ENCODE results near the gene STX1B.

- no peak for TF ChIP-seq JUN (IDR thresholded peaks at IDR 0.05; ENCODE audit: borderline replicate concordance, insufficient read depth, insufficient read length, low read depth)
- no peak for TF ChIP-seq CTCF (IDR thresholded peaks at IDR 0.05; ENCODE audit: extremely low read depth in 1 of 2, insufficient read depth in 1 of 2, low read depth in 1 of 2, low read length in 2 of 2)
- TF ChIP-seq EZH2 (IDR thresholded peaks at IDR 0.05; ENCODE audit: borderline replicate concordance, low read depth, low read length, severe bottlenecking) = no peak
- no peak for TF ChIP-seq POLR2A (IDR thresholded peaks at IDR 0.05; ENCODE audit: low read depth, low read length)
- no peak for TF ChIP-seq POLR2AphosphoS5 (IDR thresholded peaks at IDR 0.05; ENCODE audit: insufficient read depth, low read depth, low read length)
- TF ChIP-seq MAX (IDR thresholded peaks at IDR 0.05; ENCODE audit: insufficient read depth, insufficient read length) = no peak
- TF ChIP-seq GATA2 (IDR thresholded peaks at IDR 0.05; ENCODE audit: insufficient read depth, insufficient read length, low read depth, low read length) = no peak
- TF ChIP-seq MYC (IDR thresholded peaks at IDR 0.05; ENCODE audit: low read depth, low read length) = no peak
These were observed 44.3 kb downstream of the STX1B start for GRCh38 chr16:30966033-30966619.

Measured in endothelial cell of umbilical vein (primary cell).